Fibroblast of skin of left biceps (primary cell): ENCODE measurements around the gene P2RY6.
"Not testable (repeated sequence)": the region's sequence is repeated elsewhere in the genome, so short reads cannot be mapped to it uniquely, and the experiment has no call there.

Experiments
- DNase-seq, 2 experiments: peaks; one replicate each; pipeline ENCODE4 v3.0.0-alpha.2; 2013; ENCODE audit warnings: low read depth in 2 of 2

Gene P2RY6

DNA sequence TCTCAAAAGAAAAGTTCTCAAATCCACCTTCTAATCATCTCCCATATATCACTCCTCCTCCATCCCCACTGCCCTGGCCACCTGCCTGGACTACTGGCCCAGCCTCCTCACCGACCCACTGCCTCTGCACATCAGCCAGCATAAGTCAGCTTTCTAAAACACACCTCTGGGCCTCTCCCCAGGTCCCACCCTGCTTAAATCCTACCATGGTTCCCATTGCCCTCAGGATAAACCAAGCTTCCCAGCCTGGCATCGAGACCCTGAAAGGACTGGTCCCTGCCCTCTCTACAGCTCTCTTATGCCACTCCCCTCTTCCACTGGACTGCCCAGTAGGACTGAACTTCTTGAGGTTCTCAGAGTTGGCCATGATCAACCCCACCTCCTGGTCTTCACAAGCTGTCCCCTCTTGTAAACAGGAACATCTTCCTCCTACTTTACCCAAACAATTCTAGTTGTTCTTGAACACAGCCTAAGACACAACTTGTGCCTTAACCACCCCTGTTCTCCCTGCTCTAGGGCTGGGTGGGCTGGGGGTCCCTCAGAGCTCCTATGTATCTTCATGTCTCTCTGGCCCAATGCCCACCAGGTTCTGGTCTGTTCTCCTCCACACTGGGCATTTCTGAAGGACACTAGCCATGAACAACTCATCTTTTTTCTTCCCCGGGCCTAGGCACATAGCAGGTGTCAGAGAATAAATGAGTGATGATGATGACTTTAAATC, 12.6 kb upstream of the P2RY6 start:
- DNase-seq = no peak

DNA sequence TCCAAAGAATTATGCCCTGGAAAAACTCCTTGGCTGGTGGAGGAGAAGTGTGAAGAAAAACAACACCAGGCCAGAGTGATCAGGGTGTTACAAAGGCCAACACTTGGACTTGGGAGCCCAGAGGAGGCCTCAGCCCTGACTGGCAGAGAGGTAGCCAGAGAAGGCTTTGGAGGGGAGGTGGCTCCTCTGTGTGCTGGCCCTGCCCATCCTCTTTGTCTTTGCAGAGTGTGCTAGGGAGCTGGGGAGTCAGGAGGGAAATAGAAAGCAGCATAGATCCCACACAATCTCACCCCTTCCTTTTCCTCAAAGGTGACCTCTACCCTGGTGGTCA, 12.0 kb upstream of the P2RY6 start:
- DNase-seq = no peak

DNA sequence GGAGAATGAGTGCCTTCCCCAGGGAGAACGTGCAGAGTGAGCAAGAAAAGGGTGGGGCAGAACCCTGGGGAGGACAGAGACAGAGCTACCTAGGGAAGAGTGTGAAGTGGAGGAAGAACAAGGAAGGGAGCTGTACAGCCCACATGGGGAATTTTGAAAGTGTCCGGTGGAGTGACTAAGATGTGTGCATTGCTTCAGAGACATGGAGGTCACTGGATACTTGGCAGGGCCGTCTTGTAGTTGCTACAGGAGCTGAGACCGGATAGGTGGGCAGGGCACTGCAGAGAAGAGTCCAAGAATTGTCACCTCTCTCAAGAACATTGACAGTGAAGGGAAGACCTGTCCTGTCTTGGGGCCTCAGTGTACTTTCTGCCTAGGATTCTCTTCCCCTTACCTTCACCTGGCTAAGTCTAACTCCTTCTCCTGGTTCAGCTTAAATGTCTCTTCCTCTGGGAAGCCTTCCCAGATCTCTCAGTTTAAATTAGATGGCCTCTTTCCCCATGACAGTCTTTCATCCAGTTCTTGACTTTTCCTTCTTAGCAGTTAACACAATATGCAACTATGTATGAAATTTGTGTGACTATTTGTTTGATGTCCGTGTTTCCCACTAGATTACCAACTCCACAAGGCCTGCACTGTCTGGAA, 9.2 kb upstream of the P2RY6 start:
- DNase-seq = no peak

DNA sequence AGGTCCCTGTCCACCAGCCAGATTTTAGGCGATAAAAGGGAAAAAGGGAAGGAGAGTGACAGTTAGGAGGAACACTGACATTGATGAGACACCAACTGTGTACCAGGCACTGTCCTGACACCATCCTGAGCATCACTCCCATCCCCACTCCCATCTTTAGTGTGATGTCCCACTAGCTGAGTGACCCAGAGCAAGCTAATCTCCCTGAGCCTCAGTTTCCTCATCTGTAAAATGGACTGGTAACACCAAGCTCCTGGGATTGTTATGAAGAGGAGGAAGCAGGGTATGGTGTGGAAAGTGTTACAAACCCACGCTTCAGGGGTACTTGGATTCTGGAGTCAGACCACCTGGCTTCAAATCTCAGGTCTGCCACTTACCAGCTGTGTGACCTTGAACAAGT, 8.5 kb upstream of the P2RY6 start:
- no peak for DNase-seq

DNA sequence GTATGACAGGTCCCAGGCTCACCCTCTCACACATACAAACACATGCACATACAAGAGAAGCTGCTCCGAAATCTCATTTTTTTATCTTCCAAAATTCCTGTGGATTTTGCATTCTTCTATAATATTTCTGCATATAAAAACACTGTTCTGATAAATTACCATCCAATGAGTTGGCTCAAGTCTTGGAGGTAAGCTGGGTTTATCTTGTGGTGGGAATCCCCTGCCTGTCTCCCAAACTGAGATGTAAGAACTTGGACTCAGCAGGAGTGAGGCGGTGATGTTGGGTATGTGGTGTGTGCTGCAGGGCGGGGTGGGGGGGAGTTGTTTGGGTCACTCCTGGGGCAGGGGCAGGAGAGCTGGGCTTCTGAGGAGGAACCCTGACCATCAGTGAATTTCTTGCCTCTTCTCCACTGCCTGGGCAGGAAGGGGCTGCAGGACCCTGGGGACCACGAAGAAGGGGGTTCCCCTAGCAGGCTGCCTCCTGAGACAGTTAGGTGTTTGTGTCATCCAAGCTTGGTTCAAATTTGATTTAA, 6.8 kb upstream of the P2RY6 start:
- DNase-seq = no peak

DNA sequence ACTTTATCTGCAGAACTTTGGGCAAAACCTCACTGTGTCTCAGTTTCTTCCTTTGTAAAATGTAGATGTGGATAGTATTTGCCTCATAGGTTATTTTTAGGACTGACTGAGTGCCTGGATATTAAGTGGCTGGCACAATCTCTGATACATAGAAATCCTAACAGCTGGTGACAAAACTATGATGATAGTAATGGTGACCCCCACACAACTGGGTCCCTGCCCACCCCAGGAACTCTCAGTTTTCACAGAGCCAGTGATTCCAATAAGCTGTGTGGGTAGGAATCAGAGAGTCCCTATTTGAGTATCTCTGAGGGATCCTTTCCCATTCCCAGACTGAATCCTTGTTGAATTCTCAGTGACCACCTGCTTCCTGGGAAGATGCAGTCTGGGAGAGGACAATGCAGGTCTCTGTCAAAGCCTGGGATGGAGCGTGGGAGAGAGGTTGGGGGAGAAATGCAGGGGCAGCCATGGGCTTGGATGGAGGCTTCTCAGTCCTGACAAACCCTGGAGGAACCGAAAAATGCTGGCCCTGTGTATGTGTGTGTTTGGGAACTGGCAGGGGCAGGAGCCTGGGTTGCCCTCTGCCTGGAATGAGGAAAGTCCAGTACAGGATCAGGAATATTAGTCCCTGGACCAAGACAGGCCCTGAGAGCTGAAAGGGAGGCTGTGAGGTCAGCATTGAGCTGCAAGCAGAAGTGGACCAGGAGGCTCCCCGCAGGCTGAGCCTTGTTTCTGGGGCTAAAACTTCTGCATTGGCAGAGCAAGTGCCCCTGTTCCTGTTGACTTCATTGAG, 6.1 kb upstream of the P2RY6 start:
- DNase-seq = no peak

DNA sequence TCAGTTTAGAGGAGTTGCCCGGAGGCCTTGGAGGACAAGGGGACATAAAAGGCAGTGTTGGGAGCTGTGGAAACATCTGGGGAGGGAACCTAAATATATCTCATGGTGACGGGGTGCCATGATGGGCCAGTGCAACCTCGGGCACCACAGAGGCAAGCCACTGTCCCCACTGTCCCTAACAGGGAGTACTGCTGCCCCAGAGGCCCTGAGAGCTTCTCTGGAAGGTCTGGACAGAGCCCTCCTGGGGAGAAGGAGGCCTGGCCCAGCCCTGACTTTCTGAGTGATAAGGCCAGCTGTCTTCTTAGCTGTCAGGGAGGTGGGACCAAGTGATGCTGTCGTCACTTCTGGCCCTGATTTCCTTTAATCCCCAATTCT, 5.5 kb upstream of the P2RY6 start:
- no peak for DNase-seq

DNA sequence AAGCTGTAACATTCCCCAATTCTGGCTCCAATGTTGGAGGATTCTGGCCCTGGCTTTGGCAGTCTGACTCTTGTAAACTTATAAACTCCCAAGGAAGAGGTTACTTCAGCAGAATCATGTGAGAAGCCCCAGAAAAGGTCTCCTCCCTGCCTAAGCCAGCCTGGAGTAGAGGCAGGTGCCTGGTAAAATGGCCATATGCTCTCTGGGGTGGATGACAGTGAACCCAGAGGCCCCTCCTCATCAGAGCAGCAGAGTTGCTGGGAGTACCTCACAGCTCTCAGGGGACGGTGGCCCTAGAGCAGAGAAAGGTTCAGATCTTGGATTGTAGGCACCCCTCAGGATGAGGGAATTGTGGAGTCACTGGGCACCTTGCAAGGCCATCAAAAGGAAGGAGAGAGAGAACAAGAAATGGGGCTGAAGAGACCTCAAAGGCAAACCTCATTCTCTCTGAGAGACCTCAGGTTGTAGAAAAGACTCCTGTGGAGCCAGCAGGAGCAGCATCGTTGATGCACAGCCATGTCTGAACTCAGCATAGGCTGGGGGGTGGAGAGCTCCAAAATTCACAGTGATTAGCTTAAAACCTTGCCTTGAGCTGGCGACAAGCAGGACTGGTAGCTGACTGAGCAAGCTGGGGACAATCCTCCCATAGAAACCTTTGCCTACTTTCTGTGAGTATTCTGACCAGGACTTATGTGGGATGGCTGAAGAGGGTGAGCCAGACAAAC, 4.9 kb upstream of the P2RY6 start:
- no peak for DNase-seq

DNA sequence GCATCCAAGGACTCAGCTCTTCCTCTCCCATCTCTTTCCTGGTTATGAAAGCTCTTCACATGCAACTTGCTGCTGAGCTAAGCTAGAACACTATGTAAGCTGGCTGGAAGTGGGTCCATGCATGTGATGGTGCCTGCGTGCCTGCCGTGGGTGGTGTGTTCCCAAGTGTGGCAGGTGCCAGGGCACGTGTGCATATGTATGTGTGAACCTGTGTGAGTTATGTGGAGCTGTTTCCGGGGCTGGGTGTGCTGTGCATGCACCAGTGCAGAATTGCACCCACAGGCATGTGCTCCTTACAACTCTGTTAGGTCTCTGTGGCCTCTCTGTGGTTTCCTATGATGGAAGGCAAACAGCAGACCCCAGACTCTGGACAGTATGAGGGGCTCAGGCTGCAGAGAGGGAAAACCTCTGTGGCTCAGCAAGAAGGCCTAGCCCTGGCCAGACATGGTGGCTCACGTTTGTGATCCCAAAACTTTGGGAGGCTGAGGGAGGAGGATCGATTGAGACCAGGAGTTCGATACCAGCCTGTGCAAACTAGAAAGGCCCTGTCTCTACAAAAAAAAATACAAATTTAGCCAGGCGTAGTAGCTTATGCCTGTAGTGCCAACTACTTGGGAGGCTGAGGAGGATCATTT, 4.1 kb upstream of the P2RY6 start:
- no peak for DNase-seq

DNA sequence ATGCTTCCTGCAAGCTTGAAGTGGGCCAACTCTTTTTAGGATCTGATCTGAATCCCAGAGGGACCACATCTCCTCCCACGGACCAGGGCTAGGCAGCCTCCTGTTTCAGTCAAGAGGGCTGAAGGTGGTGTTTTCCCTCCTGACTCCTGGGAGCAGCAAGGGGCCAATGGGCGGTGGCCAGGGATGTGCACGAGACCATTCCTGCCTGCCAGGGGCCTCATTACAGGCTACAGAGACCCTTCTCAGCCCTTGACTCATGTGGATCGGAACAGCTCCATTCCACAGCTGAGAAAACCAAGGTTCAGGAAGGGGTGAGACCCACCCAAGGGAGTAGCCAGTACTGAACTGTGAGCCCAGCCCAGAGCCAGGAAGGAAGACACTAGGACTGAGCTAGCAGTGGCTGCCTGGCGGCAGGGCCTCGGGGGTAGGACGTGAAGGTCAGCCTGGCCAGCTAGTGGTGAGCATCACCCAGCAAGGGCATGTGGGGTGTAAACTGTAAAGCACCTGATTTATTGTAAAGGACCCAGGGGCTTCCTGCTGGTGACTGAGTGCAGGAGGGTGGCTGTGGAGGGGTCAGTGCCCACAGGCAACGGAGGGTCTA, 3.4 kb upstream of the P2RY6 start:
- DNase-seq = no peak

DNA sequence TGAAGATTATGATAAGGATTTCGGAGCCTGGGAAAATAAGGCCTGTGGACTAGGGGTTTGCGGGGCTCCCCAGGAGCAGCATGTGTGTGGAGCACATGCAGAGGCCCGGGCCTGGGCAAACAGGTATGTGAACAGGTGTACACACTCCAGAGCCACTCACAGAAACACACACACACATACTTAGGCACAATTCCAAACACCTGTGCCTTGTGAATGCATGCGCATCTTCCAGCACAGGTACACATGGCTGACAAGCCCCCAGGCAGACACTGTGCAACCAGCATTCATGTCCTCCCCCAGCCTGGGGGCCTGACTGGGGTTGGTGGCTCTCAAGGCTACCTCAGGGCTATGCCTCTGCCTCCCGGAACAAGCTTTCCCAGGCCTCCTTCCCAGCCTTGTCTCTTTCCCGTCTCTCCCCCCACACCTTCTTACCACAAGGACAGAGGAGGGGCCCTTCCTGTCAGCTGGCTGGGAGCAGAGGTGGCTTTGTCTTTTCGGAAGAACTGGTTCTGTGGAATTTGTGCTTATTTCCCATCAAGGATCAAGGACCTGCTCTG, 2.6 kb upstream of the P2RY6 start:
- no peak for DNase-seq

DNA sequence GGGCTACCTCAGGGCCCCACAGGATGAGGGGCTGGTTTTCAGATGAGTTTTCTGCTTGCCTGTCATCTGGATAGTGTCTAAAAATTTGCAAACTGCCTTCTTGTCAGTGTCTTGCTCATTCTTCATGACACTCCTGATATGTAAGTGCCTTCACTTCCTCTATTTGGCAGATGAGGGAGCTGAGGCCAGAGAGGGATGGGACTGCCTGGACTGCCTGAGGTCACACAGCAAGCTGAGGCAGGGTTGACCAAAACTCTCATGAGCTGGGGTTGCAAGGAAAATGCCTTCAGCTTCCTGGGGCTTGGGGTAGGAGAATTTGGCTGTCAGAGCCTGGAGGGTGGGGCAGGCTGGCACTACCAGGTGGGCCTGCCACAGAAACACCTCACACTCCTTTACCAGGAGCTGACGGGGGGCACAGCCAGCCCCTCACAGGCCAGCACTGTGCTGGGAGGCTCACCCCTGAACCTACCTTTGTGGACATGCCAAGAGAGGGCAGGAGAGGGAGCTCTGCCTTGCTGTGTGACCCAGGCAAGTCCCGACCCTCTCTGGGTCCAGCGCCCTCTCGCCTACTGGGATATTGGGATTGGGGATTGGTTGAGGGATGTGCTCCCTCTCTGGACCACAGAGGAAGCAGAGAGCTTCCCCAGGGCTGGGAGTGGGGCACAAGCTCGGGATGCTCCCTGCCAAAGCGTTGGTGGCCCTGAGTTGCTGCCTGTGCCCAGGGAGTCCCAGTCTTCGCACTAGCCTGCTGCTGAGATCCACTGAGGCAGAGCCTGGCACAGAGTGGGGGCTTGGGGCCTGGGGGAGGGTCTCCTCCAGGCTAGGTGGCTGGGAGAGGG, 1.9 kb upstream of the P2RY6 start:
- DNase-seq = no peak

DNA sequence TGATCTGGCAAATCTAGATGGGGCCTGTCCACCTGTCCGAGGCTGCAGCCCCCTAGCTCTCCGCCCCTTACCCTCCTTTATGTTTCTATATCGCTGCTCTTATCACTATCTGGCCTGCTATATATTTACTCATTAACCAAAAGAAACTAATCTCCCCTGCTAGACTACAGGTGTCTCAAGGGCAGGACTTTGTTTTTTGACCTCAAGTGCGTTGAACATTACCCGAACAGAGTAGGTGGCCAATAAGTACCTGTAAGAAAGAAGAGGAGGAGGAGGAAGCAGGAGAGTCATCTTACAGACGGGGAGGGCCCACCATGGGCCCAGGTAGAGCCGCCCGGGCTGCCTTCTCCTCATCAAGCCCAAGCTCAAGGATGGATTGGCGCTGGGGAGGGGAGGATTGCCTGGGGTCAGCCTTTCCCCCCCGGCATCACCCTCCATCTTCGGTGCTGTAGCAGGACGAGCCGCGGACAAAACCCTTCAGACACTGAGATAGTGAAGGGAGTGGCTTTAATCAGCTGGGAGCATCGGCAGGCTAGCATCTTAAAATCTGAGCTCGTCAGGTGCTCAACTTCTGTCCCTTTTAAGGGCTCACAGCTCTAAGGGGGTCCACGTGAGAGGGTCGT, 1.2 kb upstream of the P2RY6 start:
- no peak for DNase-seq

DNA sequence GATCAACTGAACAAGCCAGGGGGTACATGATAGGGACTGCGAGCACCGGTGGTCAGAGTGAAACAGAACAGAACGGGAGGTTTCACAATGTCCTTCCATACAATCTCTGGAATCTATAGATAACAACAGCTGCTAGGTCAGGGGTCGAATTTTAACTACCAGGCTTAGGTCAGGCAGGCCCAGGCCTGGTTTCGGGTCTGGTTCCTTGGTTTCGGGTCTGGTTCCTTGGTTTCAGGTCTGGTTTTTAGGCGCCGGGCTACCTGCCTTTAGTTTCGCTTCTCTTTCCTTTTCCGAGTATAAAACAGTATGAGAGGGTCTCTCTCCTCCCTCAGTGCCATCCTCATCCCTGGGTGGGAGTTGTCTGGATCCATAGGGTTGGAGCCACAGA, 666 bp upstream of the P2RY6 start:
- DNase-seq = not testable (repeated sequence)

DNA sequence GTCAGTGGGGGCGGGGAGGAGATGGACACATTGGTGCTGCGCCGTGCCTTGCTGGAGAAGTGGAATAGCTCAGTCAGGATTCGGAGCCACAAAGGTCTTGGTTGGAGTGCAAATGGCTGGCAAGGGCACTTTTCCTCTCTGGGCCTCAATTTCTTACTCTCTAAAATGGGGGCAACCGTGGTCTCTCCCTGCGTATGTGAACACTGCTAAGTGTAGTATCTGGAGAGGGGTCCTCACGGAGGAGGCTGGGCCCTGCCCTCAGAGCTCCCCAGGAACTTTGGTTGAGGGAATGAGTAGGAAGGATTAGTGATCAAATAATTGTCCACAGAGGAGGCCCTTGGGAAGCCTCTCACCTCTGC, 521 bp downstream of the P2RY6 start:
- DNase-seq = no peak

DNA sequence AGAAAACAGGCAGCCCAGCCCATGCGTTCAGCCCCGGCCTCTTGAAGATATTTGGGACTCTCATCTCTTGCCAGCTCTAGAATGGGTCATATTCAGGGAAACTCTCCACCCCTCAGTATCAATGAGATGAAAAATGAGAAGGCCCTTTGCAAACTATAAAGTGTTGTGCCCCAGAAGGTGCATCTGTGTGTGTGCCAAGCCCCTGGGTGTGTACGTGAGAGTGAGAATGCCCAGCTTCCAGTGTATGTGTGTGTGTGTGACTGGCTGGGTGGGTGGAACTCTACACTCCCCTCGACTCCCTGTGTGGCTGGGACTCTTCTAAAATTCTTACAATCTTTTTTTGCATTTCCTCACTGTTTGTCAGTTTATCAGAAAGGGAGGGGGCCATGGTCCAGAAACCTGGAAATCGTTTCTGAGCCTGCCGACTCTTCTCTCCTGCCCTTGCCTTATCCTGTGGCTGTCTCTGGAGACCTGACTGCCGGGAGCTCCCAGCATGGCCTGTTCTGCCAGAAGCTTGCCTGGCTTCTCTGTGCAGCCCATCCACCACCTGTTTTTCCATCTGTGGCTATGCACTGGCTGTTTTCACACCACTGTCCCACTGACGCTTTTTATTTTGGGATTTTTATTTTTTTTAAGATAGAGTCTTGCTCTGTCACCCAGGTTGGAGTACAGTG, 1.2 kb downstream of the P2RY6 start:
- DNase-seq = no peak

DNA sequence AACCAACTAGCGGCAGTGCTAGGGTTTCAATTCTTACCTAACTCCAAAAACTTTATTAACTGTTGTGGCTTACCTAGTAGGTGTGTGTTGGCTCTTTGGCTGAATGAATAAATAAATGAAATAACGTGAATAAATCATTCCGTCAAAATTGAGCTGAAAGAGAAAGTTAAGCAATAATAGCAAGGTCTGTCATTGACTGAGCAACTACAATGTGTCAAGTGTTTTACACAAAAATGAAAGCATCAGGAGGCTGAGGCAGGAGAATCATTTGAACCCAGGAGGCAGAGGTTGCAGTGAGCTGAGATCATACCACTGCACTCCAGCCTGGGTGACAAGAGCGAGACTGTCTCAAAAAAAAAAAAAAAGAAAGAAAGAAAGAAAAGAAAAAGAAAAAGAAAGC, 2.1 kb downstream of the P2RY6 start:
- DNase-seq = not testable (repeated sequence)

DNA sequence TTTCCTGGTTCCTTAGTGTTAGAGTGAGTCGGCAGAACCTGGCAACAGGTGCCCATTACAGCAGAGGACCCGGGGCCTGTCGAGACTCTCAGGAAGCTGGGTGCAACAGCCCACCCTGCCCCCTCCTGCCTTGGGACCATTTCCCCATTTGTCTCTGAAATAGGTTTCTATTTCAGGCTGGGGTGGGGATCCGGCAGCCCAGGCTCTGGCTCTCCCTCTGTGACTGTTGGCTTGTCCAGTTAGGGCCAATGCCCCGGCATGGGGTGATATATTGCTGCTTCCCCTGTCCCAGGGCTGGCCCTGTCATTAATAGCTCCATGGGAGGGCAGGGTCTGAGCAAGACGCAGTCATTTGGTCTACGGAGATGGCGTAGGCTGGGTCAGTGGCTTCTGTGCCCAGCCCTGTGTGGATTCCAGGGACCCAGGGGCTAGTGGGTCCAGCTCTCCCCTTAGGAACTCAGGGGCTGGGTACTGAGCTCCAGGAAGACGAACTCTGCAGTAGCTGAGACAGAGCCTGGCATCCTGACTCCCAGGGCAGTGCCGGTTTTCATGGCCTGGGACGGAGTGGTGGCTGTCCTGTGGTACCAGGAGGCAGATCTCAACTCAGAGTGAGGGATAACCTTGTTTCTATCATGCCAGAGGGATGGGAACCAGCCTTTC, 2.7 kb downstream of the P2RY6 start:
- DNase-seq = no peak

DNA sequence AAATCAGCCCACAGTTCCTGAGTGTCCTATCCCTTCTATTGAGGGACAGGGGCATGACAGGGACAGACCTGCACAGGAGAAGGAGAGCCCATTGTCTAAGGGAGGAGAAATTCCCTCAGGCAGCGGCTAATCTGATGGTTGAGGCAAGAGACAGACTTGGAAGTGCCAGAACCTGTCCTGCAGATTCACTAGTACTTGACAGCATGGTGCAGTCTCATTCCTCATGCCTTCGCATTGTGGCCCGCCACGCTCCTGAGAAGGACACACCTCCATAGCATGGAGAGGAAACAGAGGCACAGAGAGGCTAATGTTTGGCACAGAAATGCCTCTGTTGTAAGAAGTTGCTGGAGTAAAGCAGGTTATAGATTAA, 3.2 kb downstream of the P2RY6 start:
- no peak for DNase-seq
